HL-60 (cell line): ENCODE results near the gene VPS26A.

Experiments
- DNase-seq, 2 experiments: peaks; one replicate each; pipeline ENCODE4 v3.0.0-alpha.2; 2010 to 2020; ENCODE audit warnings: low read depth in 1 of 2, low spot score in 1 of 2
- H3K27ac ChIP-seq: fragments of 250-450 bp; sonication (Bioruptor Pico); replicated peaks from 2 replicates; pipeline ENCODE4 v1.5.1; 2020; ENCODE audit warnings: mild to moderate bottlenecking, moderate library complexity
- H3K27me3 ChIP-seq: fragments of 250-450 bp; sonication (Bioruptor Pico); 2 replicates; pipeline ENCODE4 v1.5.1; 2021; ENCODE audit warnings: mild to moderate bottlenecking, moderate library complexity; ENCODE audit not compliant: insufficient read depth, poor library complexity, severe bottlenecking
- H3K4me3 ChIP-seq: replicated peaks from 2 replicates; pipeline ENCODE4 v1.5.1; 2011; ENCODE audit warnings: mild to moderate bottlenecking, control low read depth, low read length; ENCODE audit not compliant: insufficient read depth
- GABPA ChIP-seq: IDR thresholded peaks from 2 replicates; pipeline ENCODE4 v1.6.1; 2012; ENCODE audit warnings: low read depth
- POLR2AphosphoS5 ChIP-seq: IDR thresholded peaks from 2 replicates; pipeline ENCODE4 v1.6.1; 2012; ENCODE audit warnings: low read depth
- REST ChIP-seq: IDR thresholded peaks from 2 replicates; pipeline ENCODE4 v1.6.1; 2012; ENCODE audit warnings: low read depth; ENCODE audit not compliant: insufficient replicate concordance
- SPI1 ChIP-seq: IDR thresholded peaks from 2 replicates; pipeline ENCODE4 v1.6.1; 2012; ENCODE audit warnings: low read depth, mild to moderate bottlenecking, borderline replicate concordance
- TF ChIP-seq, protein P1 (sequence below): IDR thresholded peaks from one replicate; pipeline ENCODE4 v1.5.1; 2011; ENCODE audit warnings: low read length, control low read depth, inconsistent platforms; ENCODE audit not compliant: insufficient read depth

The VPS26A gene

GRCh38 chr10:69125554-69125953 lies 1.6 kb downstream of the VPS26A start:
- Histone ChIP-seq H3K27me3 (no peaks in the 10 kb centered on the region), H3K27ac (peak overlapping the region; percentile 87), H3K4me3 (peak overlapping the region; percentile 97)
- DNase-seq, result no peak
- TF ChIP-seq SPI1 (no peak), REST (no peak), POLR2AphosphoS5 (no peak), GABPA (no peak)
- TF ChIP-seq, protein P1, sequence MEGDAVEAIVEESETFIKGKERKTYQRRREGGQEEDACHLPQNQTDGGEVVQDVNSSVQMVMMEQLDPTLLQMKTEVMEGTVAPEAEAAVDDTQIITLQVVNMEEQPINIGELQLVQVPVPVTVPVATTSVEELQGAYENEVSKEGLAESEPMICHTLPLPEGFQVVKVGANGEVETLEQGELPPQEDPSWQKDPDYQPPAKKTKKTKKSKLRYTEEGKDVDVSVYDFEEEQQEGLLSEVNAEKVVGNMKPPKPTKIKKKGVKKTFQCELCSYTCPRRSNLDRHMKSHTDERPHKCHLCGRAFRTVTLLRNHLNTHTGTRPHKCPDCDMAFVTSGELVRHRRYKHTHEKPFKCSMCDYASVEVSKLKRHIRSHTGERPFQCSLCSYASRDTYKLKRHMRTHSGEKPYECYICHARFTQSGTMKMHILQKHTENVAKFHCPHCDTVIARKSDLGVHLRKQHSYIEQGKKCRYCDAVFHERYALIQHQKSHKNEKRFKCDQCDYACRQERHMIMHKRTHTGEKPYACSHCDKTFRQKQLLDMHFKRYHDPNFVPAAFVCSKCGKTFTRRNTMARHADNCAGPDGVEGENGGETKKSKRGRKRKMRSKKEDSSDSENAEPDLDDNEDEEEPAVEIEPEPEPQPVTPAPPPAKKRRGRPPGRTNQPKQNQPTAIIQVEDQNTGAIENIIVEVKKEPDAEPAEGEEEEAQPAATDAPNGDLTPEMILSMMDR, result no peak

- H3K27me3 ChIP-seq, result no peaks in the 10 kb centered on the region
- H3K4me3 ChIP-seq, result no peak overlapping the region
- TF ChIP-seq POLR2AphosphoS5, result no peak
- TF ChIP-seq GABPA, result no peak
- TF ChIP-seq REST, result no peak
- TF ChIP-seq, protein P1, result no peak
- TF ChIP-seq SPI1, result no peak
- no peak for DNase-seq
- H3K27ac ChIP-seq, result no peak overlapping the region
Observed at GRCh38 chr10:69130251-69130650, 6.3 kb downstream of the VPS26A start.

- Histone ChIP-seq H3K27ac (no peak overlapping the region), H3K4me3 (no peak overlapping the region), H3K27me3 (no peaks in the 10 kb centered on the region)
- no peak for DNase-seq
- TF ChIP-seq, protein P1, result no peak
- TF ChIP-seq POLR2AphosphoS5 (no peak), SPI1 (no peak), GABPA (no peak), REST (no peak)
Observed at GRCh38 chr10:69139961-69140360, 16.0 kb downstream of the VPS26A start.
